HG03139 (cell line): ENCODE measurements around the gene ELAVL1.

ENCODE experiments used
- ATAC-seq: cut with Tn5 transposase; IDR thresholded peaks from one replicate; pipeline ENCODE4 v1.9.1; 2021; ENCODE audit not compliant: unreplicated experiment

Gene ELAVL1

DNA sequence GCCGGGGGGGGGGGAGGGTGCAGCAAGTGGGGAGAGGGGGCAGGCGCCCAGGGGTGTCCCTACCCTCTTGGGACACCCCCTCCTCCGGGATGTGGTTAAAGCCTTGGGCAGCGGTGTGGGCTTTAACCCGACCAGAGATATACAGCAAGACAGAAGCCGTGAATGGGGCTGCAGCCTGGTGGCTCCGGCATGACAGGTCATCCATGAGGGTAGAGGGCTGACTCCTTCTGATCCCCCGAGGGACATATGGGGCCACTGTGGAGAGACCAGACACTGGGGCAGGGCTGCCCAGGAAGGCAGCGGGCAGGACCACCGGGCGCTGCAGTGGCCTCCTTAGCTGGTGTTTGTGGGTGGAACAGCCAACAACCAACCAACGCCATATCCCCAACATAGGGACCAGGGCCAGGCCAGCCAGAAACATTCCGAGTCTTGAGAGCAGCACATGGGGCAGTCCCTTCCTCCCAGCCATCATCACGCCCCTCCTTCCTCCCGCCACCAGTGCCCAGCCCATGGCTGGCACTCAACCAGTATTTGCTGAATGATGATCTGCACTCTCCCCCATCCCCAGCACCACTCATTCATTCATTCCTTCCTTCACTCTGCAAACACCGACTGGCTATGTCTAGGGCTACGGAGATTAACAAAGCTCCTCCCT is 18.2 kb downstream of the ELAVL1 start:
- ATAC-seq: no peak

DNA sequence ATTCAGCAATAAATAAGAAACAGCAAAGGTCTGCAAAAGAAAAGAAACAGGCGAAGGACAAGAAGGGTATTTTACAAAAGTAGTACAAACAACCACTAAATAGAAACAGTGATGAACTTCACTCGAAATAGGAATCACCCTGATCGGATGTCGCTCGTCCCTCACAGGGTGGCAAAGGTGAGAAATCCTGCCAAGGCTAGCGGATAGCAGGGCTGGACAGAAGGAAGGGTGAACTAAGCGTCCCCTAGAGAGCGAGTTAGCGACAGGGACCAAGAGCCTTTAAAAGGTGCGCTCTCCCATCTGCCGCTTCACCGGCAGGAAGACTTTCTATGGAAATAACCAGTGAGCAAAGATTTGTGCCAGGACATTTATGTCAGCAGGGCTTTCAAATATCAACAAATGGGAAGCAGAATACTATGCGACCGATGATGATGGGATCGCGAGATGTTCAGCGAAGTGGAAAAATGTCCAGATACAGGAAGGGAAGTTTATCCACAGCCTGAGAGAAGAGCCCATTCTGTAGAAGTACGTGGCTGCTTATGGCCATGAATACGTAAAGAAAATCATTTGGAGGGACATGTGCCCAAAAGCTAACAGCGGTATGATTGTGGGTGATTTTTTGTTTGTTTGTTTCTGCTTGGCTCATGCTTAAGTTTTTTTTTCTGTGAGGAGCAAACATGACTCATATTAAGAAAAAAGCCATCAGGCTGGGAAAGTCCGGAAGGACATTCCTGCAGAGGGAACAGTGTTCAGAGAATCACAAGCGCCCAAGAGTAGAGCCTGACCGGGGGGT is 18.9 kb downstream of the ELAVL1 start:
- no peak for ATAC-seq

DNA sequence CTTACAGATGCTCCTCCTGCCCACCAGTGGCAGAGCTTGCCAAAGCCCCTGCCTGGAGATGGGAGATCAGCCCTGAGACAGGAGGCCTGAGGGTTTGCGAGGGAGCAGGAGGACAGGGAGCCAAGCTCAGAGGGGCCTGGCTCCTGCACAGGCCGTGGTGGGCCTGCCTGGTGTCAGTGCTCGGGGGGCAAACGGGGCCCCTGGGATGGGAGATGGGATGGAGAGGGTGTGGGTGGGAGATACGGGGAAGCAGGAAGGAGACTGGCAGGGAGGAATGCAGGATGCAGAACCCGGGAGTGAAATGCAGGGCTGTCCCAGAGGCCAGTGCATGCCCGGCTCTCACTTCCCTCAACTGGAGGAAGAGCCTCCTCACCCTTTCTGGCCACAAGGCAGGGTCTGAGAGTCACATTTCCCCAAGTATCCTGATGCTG is 19.9 kb downstream of the ELAVL1 start:
- no peak for ATAC-seq

DNA sequence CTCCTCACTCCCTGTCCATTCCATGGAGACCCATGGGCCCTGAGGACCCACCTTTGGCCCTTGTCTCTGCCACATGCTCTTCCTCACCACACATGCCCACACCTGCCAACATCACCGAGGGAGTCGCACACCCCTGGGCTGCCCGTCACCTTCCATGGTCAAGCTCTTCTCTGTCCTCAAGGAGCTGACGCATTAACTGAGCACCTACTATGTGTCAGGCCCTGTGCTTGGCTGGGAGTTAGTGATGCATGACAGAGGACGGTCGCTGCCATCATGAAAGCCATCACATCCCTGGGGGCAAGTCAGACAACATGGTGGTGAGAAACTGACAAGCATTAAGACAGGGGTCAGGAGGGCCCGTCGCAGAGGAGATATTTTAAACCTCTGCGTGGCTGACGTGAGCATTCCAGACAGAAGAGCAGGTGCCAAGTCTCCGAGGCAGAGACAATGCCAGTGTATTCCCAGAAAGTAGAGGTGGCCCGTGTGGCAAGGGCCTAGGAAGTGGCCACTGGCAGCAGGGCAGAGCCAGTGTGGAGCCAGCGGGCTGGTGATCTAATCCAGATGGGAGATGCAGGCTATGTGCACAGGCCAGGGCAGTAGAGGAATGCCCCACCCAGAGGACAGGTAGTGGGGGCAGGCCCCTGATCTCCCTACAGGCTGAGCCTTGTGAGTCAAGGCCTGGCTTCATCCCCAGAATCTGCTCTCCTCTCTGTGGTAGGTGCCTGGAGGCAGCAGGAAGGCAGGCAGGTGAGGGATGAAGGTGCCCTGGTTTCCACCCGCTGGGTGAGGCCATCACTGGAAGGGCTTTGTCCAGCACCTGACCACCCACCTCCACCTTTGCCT is 21.2 kb downstream of the ELAVL1 start:
- ATAC-seq: no peak

DNA sequence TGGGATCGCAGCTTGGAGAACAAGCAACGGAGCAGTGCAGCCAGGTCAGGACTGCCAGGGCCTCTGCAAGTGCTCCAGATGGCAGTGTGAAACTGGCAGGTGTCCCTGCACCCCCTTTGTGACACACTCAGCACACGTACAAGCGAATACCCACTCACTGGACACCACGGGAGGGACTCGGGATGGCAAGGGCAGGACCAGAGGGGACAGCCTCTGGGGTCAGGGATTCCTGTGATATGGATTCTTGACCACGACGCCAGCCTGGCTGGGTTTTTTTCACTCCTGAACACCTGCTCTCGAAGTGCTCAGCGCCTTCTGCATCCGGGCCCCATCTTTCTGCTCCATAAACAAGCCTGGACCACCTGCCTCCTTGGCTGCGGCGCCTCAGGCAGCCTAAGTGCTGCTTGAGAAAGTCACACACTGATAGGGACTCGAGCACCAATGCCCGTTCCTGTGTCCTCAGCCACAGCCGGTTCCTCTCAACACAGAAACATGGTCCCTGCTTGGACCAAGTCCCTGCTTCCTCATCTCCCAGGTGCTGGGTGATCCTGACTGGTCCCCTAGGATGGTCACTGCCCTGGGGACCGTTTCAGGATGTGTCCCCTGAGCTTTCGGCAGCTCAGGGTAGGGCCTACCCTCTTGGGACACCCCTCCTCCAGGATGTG is 22.0 kb downstream of the ELAVL1 start:
- no peak for ATAC-seq

DNA sequence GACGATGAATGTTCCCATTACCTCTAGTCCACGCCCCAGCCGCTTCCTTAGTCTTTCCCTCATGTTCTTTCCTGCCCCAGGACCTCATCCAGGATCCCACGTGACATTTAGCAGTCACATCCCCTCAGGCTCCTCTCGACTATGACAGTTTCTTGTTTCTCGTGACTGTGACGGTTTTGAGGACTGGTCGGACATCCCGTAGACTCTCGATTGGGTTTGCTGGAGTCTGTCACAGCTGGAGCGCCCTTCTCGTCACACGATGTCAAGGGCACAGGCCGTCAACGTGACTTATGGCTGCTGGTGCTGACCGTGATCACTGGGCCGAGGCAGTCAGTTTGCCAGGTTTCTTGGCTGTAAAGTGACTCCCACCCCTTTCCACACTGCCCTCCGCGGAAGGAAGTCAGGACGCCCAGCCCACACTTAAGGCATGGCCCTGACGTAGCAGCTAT is 22.8 kb downstream of the ELAVL1 start:
- no peak for ATAC-seq

DNA sequence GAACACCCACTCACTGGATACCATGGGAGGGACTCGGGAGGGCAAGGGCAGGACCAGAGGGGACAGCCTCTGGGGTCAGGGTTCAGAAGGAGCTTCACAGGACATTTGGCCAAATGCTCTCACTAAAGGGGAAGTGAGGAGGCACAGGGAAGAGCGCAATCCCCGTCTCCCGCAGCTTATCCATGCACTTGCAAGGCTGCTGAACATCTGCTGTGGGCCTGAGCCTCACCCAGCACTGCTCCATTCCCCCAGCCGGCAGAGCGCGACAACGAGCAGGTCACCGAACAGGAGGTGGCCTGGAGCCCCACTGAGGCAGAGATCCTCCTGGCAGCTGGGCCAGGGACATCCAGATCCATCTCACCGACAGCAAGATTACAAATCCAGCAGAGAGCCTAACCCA is 23.3 kb downstream of the ELAVL1 start:
- no peak for ATAC-seq

DNA sequence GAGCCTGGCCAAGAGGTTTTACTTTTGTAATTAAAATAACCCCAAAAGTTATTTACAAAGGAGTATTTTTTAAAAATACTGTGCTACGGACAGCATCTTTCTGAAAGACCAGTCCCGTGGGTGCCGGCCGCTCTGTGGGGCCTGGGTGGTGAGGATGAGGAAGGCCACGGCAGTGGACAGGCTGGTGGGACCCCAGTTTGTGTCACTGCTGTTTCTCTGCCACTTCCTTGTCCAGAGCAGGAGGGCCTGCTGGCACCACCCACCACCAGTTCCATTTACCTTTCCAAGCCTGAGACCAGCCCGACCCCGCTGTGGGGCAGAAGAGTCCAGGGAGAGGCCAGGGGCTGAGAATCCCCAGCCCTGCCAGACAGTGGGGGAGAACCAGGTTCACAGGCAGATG is 23.8 kb downstream of the ELAVL1 start:
- ATAC-seq: no peak

DNA sequence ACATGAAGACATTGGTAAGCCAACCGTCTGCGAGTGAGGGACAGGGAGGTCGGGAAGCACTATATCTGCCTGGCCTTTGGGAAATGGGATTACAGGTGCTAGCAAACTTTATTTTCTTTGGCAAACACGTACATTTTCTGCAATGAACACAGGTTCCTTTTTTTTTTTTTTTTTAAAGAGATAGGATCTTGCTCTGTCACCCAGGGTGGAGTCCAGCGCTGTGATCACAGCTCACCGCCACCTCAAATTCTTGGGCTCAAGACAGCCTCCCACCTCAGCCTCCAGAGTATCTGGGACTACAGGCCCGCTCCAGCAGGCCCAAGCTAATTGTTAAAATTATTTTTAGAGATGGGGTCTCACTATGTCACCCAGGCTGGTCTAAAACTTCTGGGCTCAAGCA is 24.2 kb downstream of the ELAVL1 start:
- no peak for ATAC-seq

DNA sequence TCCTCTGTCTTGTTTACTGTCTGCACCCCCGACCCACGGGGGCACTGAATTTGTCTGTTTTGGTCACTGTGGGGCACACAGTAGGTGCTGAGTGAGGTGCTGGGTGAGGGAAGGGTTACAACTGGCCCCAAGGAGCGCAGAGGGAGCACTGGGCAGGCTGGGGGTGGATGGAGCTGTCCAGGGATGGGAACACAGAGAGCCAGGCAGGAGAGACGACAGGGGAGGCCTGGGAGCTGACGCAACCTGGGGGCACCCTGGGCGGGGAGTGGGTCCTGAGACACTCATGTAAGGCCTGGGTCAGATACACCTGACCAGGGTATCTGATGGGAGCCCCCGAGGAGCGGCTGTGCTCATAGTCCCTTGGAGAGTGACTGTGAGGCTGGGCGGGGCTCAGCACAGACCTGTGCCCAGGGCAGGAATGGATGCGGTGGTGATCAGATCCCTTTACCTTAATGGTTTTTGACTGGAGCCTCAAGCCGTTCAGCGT is 24.8 kb downstream of the ELAVL1 start:
- no peak for ATAC-seq

DNA sequence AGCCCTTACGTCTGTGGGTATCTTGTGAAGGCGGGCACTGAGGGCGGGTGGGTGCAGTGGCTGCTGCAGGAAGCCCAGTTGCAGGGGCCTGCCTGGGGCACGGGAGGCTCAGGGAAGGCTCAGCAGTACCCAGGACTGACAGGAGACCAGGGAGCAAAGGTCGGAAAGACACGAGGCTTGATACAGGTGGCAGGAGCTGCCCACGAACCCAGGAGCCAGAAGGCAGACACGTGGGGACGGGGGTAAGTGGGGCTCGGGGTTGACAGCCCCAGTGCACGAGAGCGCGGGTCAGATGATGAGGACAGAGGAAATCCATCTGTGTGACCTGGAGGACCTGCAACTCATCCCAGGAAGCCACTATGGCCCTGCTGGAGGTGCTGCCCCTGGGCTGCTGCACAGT is 25.3 kb downstream of the ELAVL1 start:
- ATAC-seq: no peak

DNA sequence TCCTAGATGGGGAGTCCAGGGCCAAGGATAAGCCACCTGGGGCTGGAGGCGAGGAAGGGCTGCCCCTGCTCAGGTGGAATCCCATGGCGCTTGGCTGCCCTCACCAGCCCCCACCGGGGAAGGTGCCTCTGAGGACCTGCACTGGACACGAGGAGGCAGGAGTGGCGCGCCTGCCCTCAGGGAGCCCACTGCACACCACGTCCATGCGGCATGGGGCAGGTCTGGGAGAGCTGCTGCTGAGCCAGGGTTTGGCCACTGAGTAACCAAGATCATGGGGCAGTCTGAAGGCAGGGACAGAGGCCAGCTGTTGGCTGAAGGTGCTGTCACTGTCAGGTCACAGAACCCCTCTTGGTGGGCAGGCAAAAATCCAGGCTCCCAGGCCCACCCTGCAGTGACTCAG is 25.9 kb downstream of the ELAVL1 start:
- ATAC-seq: no peak

DNA sequence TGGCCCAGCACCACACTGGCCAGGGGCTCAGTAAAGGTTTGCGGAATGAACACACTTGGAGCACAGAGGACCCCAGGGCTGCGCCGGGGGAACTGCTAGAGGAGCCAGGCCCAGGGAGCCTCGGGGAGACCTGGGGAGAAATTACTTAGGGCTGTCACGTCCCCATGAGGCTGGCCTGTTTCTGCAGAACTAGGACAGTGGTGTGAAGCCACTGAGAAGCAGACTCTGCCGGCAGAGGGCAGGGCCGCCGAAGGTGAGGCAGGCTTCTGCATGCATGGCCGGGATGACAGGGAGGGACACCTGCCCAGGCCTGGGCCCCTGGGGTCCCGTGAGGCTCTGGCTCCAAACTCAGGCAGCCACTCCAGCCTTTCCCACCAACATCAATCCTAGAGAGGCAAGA is 26.4 kb downstream of the ELAVL1 start:
- ATAC-seq: no peak

DNA sequence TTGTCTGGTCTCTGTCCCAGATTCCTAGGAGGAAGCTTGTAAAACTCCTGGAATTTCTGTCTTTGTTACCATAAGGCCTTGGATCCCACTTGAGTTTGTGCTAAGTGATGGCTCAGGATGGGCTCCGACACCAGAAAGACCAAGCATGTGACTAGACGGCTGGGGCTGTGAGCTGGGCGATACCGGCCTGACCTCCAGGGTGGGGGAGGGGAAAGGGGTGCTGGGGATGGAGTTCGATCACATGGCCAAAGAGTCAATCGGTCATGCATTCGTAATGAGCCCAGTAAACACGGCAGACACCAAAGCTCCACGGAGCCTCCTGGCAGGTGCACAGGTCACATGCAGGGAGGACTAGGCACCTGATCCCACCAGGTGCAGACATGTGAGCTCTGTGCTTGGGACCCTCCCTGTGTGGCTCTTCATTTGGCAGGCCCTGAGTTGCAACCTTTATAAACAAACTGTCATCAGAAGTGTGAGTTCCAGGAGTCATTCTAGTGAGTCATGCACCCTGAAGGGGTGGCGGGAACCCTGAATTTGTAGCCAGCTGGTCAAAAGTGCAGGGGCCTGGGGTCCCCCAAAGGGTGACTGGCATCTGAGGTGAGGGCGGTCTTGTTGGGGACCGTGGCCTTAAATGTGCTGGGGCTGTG is 27.1 kb downstream of the ELAVL1 start:
- ATAC-seq: no peak

DNA sequence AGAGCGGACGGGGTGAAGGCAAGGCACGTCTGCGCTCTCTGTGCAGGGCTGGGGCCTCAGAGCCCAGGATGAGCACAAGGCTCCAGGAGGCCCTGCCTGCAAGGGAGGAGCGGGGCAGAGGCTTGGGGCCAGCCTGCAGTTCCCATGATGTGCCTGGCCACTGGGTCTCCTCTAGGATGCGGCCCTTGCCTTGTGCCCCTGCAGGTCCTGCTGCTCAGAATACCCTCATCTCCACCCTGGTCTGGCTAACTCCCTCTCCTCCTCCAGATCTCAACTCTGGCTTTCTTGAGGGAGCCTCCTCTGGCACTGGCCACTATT is 27.8 kb downstream of the ELAVL1 start:
- ATAC-seq: no peak

DNA sequence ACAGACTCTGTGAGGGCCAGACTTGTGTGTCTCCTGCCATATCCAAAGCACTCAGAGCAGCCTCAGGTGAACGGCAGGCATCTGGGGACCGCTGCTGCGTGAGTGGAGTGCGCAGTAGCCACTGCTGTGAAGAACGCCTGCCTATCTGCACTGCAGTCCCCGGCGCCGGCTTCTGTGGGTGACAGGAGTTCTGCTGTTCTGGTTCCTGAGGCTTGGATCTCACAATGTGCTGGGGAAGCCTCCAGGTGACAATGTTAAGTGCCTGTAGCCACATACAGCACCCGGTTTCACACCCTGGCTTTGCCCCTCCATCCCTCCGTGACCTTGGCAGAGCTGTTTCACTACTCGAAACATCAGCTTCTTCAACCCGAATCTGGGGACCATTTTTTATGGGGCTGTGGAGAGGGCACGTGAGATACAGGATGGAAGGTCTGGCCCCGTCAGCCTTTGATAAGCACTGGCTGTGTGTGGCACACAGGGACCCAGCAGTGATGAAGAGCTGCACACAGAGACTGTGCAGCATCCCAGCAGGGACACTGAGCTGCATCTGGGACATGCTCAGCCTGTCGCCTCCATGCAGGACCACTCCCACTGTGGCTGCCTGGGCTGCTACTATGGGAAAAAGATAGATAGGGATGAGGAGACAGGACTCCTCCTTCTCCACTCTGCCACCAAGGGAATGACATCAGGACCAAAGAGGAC is 28.3 kb downstream of the ELAVL1 start:
- ATAC-seq: no peak

DNA sequence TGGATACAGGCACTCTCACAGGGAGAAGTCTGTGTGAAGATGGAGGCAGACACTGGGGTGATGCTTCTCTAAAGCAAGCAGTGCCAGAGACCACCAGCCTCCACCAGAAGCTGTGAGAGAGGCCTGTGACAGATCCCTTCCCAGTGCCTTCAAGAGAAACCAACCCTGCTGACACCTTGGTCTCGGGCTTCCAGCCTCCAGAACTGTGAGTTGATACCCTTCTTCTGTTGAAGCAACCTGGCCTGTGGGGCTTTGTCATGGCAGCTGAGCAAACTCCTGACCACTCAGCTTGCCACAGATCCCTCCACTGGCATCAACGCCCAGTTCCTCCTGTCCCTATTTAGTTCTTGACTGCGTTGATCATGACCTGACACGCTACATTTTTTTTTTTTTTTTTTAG is 29.0 kb downstream of the ELAVL1 start:
- no peak for ATAC-seq

DNA sequence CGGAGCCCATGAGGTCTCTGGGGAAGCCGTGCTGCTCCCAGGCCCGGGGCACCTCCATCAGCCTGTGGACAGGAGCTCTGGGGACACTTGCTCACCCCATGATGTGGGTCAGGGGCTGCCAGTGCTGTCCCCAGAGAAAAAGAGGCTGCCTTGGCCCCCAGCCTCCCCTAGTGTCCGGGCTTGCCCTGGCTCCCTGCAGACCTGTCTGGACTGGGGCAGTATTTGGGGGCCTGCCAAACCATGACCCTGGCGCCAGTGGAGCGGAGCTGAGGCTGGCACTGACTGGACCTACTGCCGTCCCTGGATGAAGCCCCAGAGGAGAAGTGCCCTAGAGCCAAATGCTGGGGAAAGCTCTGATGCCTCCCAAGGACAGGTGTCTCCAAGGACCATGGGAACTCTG is 30.4 kb downstream of the ELAVL1 start:
- ATAC-seq: no peak

DNA sequence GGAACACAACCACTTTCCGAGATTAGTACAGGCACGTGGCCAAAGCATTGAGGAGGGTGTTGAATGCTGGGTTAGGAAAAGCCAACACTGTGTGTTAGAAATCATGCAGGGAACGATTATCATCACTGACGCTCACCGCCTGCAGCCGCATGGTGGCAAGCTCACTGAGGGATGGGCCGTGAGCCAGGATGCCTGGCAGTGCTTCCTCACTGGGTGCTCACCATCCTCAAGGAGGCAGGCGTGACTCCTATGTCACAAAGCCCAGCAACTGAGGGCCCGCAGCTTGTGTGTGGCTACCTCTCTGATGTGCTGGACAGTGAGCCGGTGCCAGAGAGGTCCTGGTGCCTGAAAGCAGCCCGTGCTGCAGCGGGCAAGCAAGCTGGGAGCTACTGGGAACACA is 31.6 kb downstream of the ELAVL1 start:
- no peak for ATAC-seq
